AG04449 (cell line): Measurements from ENCODE around the gene REC8.

Experiments
- CTCF ChIA-PET: fragments of 350-600 bp; formaldehyde crosslinking; extraction: SDS; loops from one replicate; lab custom pipeline; 2021; ENCODE audit warnings: antibody characterized with exemption; lab: Yijun Ruan, JAX
- POLR2A ChIA-PET: fragments of 400-600, 350-600 bp; formaldehyde crosslinking; extraction: SDS; loops from one replicate; lab custom pipeline; 2020; ENCODE audit warnings: antibody characterized with exemption, inconsistent platforms; lab: Yijun Ruan, JAX
- DNase-seq: peaks from one replicate; pipeline ENCODE4 v3.0.0-alpha.2; 2010; ENCODE audit warnings: low read depth, low spot score
- H3K4me3 ChIP-seq: 2 replicates; pipeline ENCODE4 v1.5.1; 2011; ENCODE audit warnings: low read depth, mild to moderate bottlenecking, control low read depth, low read length
- TF ChIP-seq, protein P1 (sequence below): IDR thresholded peaks from one replicate; pipeline ENCODE4 v1.5.1; 2011; ENCODE audit warnings: mild to moderate bottlenecking, moderate library complexity, low read length, control low read depth, inconsistent platforms; ENCODE audit not compliant: insufficient read depth; ENCODE audit errors: missing control alignments

The REC8 gene

DNA sequence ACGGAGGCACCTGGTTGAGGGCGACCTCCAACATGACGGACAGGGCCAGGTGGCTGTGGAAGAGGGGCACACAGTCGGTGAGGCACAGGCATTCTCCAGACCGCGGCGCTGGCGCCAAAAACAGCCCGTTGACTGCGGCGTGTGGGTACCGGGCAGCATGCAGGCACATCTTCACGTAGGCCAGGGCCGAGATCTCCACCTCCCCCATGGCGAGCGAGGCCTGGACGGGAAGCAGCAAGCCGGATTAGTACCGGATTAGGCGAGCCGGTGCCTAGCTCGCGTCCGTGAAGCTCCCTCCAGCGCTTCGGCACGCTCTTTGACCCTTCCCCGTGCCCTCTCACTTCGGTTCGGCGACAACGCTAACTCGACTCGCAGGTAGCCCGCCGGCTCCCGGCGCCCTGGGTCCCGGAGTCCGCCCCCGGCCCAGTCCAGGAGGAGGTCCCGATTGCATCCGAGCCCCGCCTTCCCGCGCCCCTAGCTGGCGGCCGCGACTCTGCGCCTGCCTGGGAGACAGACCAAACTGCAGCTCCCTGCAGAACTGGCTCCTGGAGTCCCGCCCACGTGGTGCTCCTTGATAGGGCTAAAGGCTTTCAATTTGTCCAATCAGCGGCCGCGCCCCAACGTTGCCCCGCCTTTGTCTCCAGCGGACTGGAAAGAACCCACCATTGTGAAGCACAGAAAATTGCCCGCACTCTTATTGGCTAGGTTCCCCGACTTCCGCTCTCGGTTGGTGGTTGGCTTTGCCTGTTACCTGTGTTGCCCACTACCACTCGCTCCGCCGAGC lies 30.6 kb upstream of the REC8 start, which contains the start of gene EMC9:
EMC9 (minus strand) TSS at position 495 of the 784 bp plus-strand sequence; CDS start at position 208, 287 bp downstream.
- peak; percentile 94 for DNase-seq
- H3K4me3 ChIP-seq = peak within 1 kb of the TSS; percentile 97
- TF ChIP-seq, protein P1, sequence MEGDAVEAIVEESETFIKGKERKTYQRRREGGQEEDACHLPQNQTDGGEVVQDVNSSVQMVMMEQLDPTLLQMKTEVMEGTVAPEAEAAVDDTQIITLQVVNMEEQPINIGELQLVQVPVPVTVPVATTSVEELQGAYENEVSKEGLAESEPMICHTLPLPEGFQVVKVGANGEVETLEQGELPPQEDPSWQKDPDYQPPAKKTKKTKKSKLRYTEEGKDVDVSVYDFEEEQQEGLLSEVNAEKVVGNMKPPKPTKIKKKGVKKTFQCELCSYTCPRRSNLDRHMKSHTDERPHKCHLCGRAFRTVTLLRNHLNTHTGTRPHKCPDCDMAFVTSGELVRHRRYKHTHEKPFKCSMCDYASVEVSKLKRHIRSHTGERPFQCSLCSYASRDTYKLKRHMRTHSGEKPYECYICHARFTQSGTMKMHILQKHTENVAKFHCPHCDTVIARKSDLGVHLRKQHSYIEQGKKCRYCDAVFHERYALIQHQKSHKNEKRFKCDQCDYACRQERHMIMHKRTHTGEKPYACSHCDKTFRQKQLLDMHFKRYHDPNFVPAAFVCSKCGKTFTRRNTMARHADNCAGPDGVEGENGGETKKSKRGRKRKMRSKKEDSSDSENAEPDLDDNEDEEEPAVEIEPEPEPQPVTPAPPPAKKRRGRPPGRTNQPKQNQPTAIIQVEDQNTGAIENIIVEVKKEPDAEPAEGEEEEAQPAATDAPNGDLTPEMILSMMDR = peak; percentile 56
- POLR2A ChIA-PET = interaction anchor here (1.0 to 1.5 kb wide), 7 partner anchors 9 to 158 kb away, joined by 3 to 7 read pairs (median 5); partner anchors contain the start of genes DCAF11, DHRS1, IRF9 and NOP9
- CTCF ChIA-PET = interaction anchor here (0.6 to 2.1 kb wide), 11 partner anchors 14 to 169 kb away, joined by 3 to 15 read pairs (median 4); partner anchors contain the start of genes CIDEB, DCAF11, IRF9 and NRL

DNA sequence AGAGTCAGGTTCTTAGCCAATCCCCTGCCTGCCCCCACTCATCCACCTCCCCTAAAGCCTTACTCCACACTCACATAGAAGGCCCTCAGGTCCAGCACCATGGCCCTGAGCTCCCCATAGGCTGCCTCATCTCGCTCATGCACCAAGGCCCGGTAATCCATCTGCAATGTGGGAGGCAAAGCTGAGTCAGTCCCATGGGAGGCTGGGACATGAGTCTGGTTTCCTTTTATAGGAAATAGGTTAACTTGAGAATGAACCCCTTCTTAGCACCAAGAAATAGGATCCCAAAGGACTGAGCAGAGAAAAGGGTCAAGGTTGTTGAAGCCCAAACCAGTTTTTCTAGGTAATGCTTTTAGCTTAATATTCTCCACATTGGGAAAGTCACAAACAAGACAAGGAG lies 28.4 kb upstream of the REC8 start:
- DNase-seq = no peak
- POLR2A ChIA-PET = no interaction called here

DNA sequence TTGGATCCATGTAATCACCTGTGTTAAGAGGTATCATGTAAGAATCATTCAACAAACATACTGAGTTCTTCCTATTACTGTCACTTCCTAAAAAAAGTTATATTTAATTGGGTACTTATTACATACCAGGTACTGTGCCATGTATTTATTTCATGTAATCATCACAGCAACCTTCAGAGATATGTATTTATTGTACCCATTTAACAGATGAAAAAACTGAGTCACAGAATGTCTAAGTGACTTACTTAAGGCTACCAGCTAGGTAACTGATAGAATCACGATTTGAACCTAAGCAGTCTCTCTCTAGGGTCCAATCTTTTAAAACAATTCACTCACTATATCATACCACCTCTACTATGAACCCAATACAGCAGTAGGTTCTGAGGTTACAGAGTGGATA lies 27.4 kb upstream of the REC8 start:
- POLR2A ChIA-PET = no interaction called here
- TF ChIP-seq, protein P1 = no peak
- no peak for DNase-seq
- CTCF ChIA-PET = interaction anchor here (1.1 to 4.4 kb wide), 3 partner anchors 17 to 73 kb away, joined by 3 to 22 read pairs (median 4); partner anchors contain the start of gene IRF9
- H3K4me3 ChIP-seq = no peak overlapping the region

More for the DNA sequence above, 28.4 kb upstream of the REC8 start:
- CTCF ChIA-PET = interaction anchor here (0.7 to 4.4 kb wide), 6 partner anchors 17 to 166 kb away, joined by 3 to 22 read pairs (median 4); partner anchors contain the start of genes IRF9 and LTB4R2
- TF ChIP-seq, protein P1 = no peak
- H3K4me3 ChIP-seq = no peak overlapping the region

DNA sequence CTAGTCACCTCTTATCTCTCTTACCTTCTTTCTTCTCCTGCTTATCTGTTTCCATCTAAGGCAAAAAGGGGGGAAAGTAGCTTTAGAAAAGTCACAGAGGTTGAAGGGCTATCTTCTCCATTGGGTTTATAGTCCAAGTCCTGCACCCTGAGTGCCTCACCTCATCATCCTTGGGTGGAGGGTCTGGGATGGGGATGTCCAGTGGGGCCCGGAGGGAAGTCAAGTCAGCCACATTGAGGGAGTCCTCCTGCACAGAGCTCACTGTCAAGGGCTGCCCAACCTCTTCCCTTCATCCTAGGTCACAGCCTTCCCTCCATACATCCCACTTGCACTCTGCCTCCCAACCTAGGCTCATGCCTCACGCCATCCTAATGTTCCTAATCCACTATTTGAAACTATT lies 26.7 kb upstream of the REC8 start:
- H3K4me3 ChIP-seq = peak overlapping the region; percentile 79

DNA sequence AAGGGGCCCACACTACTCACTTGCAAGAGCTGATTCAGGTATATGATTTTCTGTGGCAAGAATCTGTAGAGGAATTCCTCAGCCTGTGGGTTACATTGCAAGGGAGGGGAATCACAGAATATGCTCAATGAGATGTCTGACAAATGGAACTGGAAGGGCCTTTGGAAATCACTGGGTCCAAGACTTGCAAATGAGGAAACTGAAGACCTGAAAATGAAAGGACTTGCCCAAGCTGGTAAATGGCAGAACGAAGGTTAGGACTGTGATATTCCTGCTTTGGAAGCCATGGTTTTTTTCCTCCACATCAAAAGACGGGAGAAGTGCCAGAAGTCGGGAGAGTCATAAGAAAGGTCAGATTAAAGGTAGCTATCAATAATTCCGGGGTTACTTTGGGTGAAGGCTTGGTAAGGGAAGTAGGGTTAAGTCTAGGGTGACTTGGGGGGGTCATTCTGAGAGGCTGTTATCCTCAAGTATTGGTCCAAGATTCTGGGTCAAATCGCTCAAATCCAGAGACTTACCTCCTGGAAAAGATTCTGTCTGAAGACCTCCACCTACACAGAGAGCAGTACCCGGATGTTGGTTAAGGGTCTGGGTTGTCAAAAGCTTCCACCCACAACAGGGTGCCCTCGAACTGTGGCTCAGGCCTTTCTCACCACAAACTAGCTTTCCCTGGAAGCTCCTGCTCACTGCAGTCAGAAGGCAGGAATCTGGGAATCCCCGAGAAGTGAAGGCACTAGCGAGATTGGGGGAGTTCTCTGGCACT lies 26.0 kb upstream of the REC8 start:
- TF ChIP-seq, protein P1 = no peak
- DNase-seq = no peak
- peak overlapping the region; percentile 79 for H3K4me3 ChIP-seq
- CTCF ChIA-PET = interaction anchor here (0.9 to 8.8 kb wide), 8 partner anchors 9 to 162 kb away, joined by 3 to 165 read pairs (median 11); partner anchors contain the start of genes CIDEB and IRF9
- POLR2A ChIA-PET = interaction anchor here (0.5 to 2.5 kb wide), 7 partner anchors 10 to 42 kb away, joined by 3 to 14 read pairs (median 5); partner anchors contain the start of genes DCAF11, IPO4, IRF9 and NRL

More for the DNA sequence above, 26.7 kb upstream of the REC8 start:
- CTCF ChIA-PET = interaction anchor here (0.9 to 8.8 kb wide), 7 partner anchors 8 to 163 kb away, joined by 4 to 165 read pairs (median 11); partner anchors contain the start of genes CIDEB and IRF9
- TF ChIP-seq, protein P1 = no peak
- POLR2A ChIA-PET = interaction anchor here (2.5 kb wide), 1 partner anchor 31 kb away, joined by 14 read pairs; the partner anchor contains the start of genes DCAF11 and NRL
- DNase-seq = no peak
